Posterior cingulate gyrus (tissue), 11 donors: ENCODE results near the gene KCNQ2.

ENCODE experiments used
- DNase-seq, 10 donors: peaks; one replicate each; pipeline versions ENCODE4 v3.0.0 to v3.0.0-alpha.2; 2020 to 2021; ENCODE audit warnings: mixed read lengths in 3 of 10
- intact Hi-C: fragments of 100-400 bp; cut with DNase I; formaldehyde crosslinking; loops from one replicate; pipeline ENCODE4 v1.15.1; 2023

The KCNQ2 gene

DNA sequence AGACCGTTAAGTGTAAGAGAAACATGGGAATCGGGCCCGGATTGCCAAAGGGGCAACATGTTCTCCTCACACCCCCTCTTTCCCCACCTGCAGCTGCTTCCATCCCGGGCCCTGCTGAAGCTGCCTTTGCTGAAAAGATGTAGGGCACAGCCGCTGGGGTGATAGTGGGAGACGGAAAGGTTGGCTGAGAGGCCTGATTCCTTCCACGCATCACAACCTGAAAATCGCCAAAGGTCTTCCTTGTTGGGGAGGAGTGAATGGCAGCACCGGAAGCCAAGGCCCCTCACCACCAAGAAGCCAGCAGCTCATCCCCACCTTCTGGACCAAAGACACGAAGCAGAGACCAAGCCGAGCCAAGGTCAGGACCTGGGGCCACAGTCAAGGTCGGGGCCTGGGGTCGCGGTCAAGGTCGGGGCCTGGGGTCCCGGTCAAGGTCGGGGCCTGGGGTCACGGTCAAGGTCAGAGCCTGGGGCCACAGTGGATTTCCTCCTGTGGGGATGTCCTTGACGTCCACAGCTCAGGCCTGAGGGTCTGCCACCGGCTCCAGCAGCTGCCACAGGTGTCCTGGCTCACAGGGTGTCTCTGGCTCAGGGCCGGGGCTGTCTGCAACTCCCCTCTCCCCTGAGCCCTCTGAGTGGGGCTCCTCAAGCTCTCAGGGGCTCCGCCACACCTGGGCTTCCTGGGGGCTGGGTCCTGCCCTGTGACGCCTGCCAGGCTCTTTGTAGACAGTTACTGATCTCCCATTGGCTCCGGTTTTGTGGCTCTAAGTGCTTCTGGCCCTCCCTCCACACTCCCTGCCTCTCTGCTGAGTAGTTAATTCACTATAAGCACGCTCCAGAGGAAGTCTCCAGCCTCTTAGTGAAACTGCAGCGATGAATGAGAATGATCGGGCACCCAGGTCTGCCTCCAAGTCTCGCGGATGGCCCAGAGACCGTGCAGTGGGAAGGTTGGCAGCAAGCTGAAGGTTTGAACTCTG is 105.8 kb downstream of the KCNQ2 start:
- DNase-seq, result peak in 1 of 10 donors; percentile 81
- intact Hi-C loops, result no loop called here

DNA sequence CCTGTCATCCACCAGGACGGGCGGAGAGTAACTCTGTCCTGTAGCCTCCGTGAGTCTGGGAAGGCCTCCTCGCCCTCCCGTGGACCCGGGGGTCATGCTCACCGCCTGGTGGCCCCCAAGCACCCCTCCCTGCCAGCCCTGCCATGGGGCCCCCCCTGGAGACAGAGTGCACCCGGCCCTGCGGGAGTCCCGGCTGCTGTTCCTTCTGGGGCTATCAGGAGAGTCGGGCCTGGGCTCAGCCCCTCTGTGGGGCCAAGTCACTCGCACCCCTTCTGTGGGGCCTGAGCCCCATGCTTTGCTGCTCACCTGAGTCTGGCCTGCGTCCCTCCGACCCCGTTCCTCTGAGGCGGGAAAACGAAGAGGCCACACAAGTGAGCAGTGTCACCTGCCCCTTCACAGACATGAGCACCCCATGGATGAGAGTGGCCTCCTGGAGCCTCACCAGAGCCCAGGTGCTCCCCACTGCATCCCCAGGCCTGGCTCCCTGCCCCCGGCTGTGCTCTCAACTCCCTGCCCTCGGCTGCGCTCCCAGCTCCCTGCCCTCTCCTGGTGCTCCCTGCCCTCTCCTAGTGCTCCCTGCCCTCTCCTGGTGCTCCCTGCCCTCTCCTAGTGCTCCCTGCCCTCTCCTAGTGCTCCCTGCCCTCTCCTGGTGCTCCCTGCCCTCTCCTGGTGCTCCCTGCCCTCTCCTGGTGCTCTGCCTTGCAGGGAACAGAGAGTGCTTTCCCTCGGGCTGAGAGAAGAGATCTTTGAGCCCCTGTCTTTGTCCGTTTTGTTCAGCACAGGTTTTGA is 106.7 kb downstream of the KCNQ2 start:
- DNase-seq, result peak in 2 of 10 donors; percentile 55 to 74
- intact Hi-C loops, result no loop called here

DNA sequence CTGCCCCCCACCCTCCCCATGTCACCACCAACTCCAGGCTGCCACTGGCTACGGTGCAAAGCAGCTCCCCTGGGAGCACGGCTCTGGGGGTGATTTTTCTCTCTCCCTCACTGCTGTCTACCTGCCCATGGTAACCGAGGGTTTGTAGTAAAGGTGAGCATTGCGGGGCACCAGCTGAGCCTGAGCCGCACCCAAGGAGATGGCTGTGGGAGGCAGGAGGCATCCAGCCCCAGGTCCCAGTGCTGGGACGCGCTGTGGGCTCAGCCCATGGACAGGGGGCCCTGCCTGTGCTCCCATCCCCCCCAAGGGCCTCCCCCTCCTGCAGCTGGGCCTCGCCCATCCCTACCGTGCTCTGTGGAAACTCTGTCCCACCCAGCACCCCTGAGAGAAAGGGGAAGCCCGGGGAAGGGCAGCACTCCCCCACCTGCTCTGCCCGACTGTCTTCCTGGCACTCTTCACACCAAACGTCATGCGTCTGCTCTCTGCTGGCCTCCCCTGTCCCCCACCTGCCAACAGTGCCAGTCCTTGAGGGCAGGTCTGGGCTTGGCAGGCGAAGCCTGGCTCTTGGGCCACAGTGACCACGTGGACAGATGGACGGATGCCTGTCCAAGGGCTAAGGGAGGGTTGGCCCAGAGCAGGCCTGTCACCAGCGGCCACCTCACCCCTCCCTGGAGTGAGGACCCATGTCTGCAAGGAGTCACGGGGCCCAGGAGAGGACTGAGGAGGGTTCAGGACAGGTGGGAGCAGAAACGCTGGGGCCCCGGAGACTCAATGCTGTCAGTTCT is 107.5 kb downstream of the KCNQ2 start:
- DNase-seq, result peak in 2 of 10 donors; percentile 65 to 81
- intact Hi-C loops, result no loop called here

DNA sequence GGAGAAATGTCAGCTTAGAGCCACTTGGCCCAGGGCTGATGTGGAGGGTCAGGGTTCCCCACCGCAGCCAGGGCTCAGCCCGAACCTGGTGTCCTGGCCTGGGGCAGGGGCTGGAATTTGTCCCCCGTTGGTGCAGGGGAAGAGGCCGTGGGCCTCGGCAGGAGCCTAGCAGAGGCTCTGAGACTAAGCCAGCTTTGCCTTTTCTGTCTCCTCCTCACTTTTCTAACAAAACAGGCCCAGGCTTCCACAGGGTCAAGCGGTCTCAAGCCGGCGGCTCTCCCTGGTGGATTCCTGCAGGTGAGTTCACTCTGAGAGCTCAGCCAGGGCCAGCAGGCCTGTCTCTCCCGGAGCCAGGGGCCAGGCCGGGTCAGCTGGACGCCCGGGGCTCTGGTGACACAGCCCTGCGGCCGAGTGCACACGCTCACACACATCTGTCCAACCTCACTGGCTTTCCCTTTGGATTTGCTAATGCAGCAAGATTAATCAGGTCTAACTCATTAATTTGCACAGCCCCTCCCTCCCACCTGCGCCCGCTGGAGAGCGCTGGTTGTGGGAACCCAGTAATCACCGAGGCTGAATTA is 108.4 kb downstream of the KCNQ2 start:
- intact Hi-C loops, result no loop called here
- DNase-seq, result peak in 2 of 10 donors; percentile 49 to 58

DNA sequence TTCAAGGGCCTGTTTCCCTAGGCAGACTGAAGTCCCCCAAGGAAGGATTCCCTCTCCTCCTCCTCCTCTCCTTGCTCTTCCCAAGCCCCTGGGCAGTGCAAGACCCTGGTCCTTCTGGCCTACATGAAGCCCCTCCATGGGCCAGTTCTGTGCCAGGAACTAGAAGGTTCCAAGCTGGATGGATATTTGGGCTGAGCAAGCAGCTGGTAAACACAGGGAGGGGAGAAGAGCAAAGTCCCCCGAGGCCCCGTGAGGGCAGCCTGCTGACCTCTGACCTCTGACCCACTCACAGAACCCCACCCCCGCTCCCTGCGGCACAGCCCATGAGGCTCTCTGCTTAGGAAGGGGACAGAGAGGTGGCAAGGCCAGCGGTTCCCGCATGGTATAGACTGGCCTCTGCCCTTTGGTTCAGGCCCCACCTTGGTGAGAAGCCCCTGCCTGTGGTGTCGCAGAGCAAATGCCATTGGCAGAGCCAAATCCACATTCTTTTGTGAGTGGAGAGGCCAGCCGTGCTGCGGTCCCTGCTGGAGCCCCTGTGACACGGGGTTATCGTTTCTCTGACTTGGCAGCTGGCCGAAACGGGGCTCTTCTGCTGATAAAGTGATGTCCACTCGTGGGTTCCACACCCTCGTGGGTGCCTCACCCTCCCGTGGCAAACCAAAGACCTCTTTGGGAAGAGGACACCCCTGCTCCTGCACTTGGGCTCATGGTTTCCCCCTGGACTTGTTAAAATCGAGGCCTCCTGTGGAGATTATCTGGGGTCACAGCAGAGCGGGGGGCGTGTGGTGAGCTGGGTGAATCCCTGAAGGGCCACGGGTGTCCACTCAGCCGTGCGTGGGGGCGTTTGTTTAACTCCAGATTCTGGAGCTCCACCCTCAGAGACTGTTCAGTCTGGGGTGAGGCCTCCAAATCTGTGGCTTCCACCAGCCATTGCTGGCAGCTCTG is 109.2 kb downstream of the KCNQ2 start:
- peak in 2 of 10 donors; percentile 69 to 76 for DNase-seq
- intact Hi-C loops, result no loop called here

DNA sequence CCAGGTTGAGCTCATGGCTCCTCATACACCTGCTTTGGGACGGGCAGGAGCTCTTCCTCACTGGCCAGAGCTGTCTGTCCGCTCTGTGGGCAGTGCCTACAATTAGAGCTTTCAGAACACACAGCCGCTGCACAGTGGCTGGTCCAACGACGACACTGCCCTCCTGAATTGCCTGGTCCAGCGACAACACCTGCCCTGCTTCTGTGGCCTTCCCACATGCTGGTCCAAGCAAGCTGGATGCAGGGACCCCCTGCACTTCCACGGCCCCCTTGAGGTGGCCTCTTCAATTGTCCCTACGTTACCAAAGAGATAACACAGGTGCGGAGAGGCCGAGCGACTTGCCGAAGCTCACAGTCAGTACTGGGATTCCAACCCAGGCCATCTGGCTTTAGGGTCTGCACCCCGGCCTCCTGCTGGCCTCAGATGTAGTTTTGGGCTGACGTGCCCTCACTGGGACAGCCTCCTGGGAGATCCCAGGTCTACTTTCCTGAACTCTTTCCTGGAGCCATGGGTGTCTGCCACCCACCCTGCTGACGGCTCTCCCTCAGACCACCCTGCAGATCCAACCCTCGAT is 109.9 kb downstream of the KCNQ2 start:
- intact Hi-C loops, result no loop called here

DNA sequence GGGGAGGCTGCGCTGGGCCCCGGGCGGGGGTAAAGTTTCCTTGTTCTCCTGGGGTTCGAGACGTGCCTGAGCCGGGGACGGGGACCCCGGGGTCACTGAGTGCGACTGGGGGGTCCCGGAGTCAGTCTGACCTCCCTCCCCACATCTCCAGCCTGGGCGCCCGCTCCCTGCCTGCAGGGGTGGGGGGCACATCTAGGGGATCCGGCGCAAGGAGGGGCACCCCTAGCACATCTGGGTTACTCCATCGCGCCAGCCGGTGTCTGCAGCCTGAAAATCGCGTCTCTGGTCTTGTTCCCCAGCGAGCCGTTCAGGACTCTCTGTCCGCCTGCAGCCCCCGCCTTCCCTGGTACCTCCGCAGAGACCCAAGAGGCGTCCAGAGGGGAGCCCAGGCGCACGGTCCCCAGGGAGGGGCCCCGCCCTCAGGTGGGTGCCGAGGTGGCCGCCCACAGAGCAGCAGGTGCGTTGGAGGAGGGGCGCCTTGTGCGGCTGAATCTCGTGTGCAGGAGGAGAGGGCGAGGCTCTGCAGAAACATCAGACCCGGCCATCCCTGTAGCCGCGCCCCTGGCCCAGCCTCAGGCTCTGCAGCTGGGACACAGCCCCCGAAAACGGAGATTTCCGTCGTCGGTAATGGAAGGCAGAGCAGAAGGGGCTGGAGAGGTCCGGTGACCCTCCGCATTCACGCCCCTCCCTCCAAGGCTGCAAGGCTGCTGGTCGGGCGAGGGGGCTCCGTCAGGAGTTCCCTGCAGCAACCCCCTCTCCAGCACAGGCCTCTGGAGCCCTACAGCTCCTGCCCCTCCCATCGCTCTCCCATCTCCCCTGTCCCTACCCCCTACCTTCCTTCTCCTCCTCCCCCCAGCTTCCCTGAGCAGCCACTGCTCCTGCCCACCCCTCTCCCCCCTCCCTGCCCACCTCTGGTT is 110.7 kb downstream of the KCNQ2 start:
- intact Hi-C loops, result no loop called here
- peak in 2 of 10 donors; percentile 81 to 82 for DNase-seq

More for the DNA sequence above, 109.9 kb downstream of the KCNQ2 start:
- peak in 2 of 10 donors; percentile 34 to 45 for DNase-seq

DNA sequence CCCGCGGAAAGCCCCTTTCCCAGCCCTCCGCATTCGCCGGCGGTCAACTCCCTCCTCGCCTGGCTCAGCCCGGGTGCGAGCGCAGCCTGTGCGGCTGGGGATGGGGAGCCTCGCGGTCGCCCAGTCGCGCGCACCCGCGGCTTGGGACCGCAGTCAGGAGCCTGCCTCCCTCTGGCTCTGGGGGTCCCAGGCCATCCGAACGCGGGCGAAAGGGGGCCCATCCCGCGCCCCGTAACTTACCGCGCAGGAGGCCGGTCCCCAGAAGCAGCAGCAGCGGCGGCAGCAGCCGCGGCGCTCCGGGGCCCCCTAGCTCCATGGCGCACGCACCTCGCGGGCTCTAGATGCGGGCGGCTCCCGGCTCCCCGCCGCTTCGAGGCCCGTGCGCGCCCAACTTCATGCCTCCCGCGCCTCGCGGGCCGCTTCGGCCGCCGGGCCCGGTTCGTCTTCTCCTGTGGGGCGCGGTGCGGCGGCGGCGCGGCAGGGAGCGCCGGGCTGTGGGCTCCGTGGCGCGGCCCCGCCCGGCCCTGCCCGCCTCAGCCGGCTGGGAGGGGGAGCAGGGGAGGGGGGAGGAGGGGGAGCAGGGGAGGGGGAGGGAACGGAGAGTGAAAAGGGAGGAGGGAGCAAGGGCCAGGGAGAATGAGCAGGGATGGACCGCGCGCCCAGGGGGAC is 111.5 kb downstream of the KCNQ2 start, which contains the start of gene CHRNA4:
Gene CHRNA4, minus strand, starts transcription at position 500 of the 669 bp plus-strand sequence. Its CDS starts 184 bp downstream, at position 316.
- peak in 2 of 10 donors; percentile 83 to 87 for DNase-seq
- intact Hi-C loops, result no loop called here

DNA sequence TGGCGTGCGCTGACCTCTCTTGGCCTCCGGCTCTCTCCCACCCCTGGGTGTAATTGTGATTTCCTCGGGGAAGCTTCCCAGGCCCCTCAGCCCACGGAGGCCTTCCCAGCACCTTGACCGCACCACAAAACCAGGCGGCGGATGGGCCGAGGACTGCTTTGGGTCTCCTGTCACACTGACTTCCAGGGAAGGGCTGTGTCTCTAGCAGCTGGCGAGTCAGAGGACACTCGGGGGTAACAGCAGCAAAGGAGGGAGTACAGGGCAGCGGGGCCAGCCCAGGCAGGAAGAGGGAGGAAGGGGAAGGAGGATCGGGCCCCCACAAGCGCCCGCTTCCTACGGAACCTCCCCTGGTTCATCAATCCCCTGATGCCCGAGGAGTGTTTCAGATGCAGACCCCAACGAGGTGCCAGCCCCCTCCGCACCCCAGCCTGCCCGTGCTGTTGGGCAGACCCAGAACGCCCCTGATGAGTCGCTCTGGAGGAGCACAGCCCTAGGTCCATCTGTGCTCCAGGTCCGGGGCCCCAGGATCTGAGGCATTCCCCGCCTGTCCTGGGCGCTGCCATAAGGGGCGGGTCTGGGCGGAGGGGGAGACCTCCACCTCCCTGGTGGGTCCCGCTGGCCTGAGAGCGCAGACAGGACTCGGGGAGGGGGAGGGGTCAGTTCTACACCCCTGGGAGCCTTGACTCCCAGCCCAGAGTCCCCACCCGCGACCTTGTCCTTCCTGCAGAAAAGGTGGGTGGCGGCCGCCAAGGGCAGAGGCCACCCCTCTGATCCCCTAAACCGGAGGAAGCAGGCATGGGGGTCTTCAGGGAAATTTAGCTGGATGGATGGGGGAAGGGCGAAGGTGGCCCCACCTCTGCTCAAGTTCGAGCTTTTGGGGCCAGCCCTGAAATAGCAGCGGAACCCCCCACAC is 112.3 kb downstream of the KCNQ2 start:
- intact Hi-C loops, result no loop called here
- DNase-seq, result peak in 1 of 10 donors; percentile 80

DNA sequence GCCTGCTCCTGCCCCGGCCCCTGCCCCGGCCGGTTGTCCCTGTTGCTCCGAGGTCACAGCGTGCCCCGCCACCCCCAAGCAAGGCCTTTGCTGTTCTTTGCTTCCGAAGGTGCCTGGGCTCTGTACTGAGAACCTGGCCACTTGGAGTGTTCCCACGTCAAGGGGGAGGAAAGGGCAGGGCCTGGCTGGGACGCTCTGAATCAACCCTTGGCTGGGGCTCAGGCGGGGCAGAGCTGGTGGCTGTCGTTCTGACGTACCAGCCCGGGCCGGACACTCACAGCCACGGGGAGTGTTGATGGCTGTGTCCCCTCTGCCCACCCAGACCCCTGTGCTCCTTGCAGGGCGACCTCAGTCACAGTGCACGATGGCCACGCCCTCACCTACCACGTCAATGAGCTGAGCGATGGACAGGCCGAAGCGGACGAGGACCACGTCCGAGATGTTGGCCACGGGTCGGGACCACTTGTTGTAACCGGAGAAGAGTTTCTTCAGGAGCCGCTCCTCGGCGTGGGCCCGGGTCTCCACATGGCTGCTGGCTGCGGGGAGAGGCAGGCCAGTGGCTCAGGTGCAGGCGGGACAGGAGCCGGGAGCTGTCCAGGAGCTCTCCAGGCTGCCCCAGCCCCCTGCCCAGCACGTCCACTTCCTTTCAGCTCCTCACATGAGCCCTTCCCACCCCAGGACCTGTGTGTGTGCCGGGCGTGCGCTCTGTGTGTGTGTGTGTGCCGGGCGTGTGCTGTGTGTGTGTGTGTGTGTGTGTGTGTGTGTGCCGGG is 113.1 kb downstream of the KCNQ2 start:
- DNase-seq, result peak in 1 of 10 donors; percentile 81
- intact Hi-C loops, result no loop called here

DNA sequence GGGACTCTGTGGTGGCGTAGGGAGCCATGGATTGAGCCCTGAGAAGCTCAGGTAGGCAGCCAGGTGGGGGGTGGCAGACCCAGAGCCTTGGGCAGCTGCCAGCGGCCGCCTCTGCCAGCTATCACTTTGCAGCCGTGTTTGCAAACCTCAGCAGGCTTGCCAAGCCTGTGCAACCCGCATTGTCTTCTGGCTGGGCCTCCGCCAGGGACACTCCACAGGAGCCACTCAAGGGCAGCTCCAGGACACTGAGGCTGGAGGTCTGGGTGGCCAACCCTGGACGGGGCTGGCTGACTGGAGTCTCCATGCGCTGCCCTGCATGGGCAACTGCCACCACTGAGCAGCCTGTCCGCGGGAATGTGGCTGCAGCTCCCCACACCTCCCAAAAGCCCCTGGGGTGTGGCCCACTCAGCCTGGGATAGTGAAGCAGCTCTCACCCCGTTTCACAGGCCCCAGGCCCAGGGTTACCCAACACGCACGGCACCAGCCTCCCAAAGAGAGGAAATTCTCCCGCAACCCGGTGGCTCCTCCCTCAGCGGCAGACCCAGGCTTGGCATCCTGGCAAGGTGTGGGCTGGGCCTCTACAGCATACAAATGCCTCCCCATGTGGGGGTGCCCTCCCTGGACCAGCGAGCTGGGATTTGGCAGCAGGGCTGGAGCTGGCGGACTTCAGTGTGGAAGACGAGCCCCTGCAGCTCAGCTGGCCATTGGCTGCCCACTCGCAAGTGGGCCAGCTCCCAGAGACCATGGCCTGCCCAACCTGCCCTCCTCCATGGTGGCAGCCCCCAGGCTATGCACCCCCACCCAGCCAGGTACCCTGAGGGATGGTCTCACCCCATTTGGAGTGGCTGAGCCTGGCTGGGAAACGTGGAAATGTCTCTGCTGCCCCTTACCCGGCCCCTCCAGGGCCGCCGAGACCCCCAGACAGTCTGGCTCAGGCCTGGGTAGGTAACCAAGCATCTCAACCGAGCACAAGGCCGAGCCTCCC is 114.2 kb downstream of the KCNQ2 start:
- DNase-seq, result peak in 2 of 10 donors; percentile 45 to 89
- intact Hi-C loops, result no loop called here

DNA sequence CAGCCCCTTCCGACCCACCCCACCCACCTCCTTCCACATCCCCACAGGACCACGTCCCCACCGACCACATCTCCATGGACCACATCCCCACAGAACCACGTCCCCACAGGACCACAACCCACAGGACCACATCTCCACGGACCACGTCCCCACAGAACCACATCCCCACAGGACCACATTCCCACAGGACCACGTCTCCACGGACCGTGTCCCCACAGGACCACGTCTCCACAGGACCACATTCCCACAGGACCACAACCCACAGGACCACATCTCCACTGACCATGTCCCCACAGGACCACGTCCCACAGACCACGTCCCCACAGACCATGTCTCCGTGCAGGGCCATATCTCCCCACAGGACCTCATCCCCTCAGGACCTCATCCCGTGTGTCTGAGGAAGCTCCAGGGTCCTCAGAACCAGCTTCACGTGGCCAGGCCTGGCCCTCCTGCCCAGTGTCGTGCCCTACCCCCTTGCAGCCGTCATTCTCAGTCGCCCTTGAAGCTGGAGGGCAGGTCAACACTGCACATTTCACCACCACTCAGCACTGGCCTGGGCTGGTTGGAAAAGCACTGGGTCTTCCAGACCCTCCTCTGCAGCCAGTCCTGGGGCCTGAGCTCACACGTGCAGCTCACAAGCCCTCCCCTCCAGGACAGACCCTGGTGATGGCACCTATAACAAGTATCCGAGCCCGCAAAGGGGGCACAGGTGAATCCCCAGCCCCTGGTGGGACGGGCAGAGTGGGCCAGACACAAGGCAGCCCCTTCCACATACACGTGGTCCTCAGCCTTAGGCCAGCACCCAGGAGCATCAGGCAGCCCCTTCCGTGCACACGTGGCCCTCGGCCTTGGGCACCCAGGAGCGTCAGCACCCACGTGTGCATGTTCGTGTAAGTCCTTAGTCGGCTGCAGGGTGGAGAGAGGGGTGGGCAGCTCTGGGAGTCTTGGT is 115.2 kb downstream of the KCNQ2 start:
- peak in 1 of 10 donors; percentile 69 for DNase-seq
- intact Hi-C loops, result no loop called here

DNA sequence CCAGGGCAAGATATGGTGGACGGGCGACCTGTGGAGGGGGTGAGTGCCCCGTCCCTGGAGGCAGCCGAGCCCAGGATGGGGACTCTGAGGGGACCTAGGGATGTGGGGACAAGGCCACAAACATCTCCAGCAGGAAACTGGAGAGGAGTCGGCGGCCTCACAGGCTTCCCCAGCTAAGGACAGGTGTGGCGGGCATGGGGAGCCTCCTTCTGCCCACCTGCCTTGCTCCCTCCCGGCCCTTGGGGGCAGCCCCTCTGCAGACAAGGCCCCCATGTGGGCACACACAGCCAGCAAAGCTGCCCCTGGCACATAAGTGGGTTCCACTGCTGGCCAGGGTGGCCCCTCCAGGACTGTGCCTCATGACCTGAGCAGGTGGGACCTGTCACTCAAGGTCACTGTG is 115.9 kb downstream of the KCNQ2 start:
- intact Hi-C loops, result no loop called here
- DNase-seq, result peak in 1 of 10 donors; percentile 77
